ENCODE data around the gene TNFSF11.

The TNFSF11 gene

GRCh38 chr13:42591602-42592001, 17.6 kb downstream of the TNFSF11 start:
- no peaks in the 10 kb centered on the region for H3K36me3 ChIP-seq
- H3K9me3 ChIP-seq: no peaks in the 10 kb centered on the region
- no peak overlapping the region for H3K4me3 ChIP-seq (ENCODE audit: low read depth in 1 of 2, low read length in 1 of 2)
- TF ChIP-seq CTCF (IDR thresholded peaks at IDR 0.05): no peak
- H3K4me1 ChIP-seq (ENCODE audit: control insufficient read depth in 1 of 2, insufficient read depth in 1 of 2, low read depth in 1 of 2, low read length in 1 of 2): no peaks in the 10 kb centered on the region
- peaks cover 9% of the 10 kb centered on the region for H3K27me3 ChIP-seq
- no peak overlapping the region for H3K27ac ChIP-seq

- Histone ChIP-seq H3K36me3 (no peaks in the 10 kb centered on the region), H3K4me3 (ENCODE audit: low read depth in 1 of 2, low read length in 1 of 2) (no peak overlapping the region), H3K27ac (no peak overlapping the region), H3K9me3 (no peaks in the 10 kb centered on the region), H3K27me3 (peaks cover 9% of the 10 kb centered on the region), H3K4me1 (ENCODE audit: control insufficient read depth in 1 of 2, insufficient read depth in 1 of 2, low read depth in 1 of 2, low read length in 1 of 2) (no peaks in the 10 kb centered on the region)
- TF ChIP-seq CTCF (IDR thresholded peaks at IDR 0.05): no peak
These were observed 19.3 kb downstream of the TNFSF11 start for GRCh38 chr13:42592915-42593900.

GRCh38 chr13:42594481-42595252, 20.7 kb downstream of the TNFSF11 start:
- H3K27me3 ChIP-seq: peaks cover 9% of the 10 kb centered on the region
- H3K27ac ChIP-seq: no peak overlapping the region
- H3K4me1 ChIP-seq (ENCODE audit: control insufficient read depth in 1 of 2, insufficient read depth in 1 of 2, low read depth in 1 of 2, low read length in 1 of 2): no peaks in the 10 kb centered on the region
- no peak for TF ChIP-seq CTCF (IDR thresholded peaks at IDR 0.05)
- H3K9me3 ChIP-seq: no peaks in the 10 kb centered on the region
- no peak overlapping the region for H3K4me3 ChIP-seq (ENCODE audit: low read depth in 1 of 2, low read length in 1 of 2)
- H3K36me3 ChIP-seq: no peaks in the 10 kb centered on the region

GRCh38 chr13:42595253-42595571, 21.3 kb downstream of the TNFSF11 start:
- Histone ChIP-seq H3K27me3 (peaks cover 9% of the 10 kb centered on the region), H3K4me1 (ENCODE audit: control insufficient read depth in 1 of 2, insufficient read depth in 1 of 2, low read depth in 1 of 2, low read length in 1 of 2) (no peaks in the 10 kb centered on the region), H3K27ac (no peak overlapping the region), H3K9me3 (no peaks in the 10 kb centered on the region), H3K4me3 (ENCODE audit: low read depth in 1 of 2, low read length in 1 of 2) (no peak overlapping the region), H3K36me3 (no peaks in the 10 kb centered on the region)
- TF ChIP-seq CTCF (IDR thresholded peaks at IDR 0.05): no peak

GRCh38 chr13:42597505-42597904, 23.6 kb downstream of the TNFSF11 start:
- Histone ChIP-seq H3K36me3 (no peaks in the 10 kb centered on the region), H3K4me1 (ENCODE audit: control insufficient read depth in 1 of 2, insufficient read depth in 1 of 2, low read depth in 1 of 2, low read length in 1 of 2) (no peaks in the 10 kb centered on the region), H3K27ac (no peak overlapping the region), H3K27me3 (peaks cover 9% of the 10 kb centered on the region), H3K4me3 (ENCODE audit: low read depth in 1 of 2, low read length in 1 of 2) (no peak overlapping the region), H3K9me3 (no peaks in the 10 kb centered on the region)
- TF ChIP-seq CTCF (IDR thresholded peaks at IDR 0.05): no peak
